Measurements from ENCODE around the gene ARL8A.
"Not testable (repeated sequence)": the region's sequence is repeated elsewhere in the genome, so short reads cannot be mapped to it uniquely, and the experiment has no call there.

The ARL8A gene

DNA sequence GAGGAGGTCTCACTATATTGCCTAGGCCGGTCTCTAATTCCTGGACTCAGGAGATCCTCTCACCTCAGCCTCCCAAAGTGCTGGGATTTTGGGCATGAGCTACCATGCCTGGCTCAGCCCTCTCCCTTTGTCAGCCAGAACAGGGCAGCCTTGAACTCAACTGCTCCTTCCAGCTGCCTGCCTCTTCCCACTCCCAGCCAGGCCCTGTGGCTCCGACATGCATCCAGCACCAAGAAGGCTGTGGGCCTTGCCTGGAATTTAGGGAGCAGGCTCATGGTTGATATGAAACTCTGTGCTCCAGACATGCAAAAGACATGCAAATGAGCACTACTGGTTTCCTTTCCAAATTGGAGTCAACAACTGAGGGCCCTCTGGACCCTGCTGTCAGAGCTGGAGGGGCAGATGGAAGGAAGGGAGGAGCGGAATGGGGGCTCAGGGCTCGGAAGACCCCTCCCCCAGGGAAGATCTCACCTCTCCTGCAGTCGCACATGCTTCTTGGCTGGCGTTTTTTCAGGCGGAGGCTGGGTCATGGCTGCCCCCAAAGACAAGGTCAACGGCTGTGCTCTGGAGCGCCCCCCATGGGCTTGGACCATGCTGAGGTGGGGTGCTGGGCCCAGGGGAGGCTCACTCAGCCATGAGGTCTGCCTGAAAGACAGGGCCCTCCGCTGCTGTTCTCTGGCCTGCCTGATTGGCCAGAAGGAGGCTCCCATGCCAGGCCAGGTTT is 14.4 kb upstream of the ARL8A start:
- no peak for DNase-seq (ENCODE audit: low read depth)

DNA sequence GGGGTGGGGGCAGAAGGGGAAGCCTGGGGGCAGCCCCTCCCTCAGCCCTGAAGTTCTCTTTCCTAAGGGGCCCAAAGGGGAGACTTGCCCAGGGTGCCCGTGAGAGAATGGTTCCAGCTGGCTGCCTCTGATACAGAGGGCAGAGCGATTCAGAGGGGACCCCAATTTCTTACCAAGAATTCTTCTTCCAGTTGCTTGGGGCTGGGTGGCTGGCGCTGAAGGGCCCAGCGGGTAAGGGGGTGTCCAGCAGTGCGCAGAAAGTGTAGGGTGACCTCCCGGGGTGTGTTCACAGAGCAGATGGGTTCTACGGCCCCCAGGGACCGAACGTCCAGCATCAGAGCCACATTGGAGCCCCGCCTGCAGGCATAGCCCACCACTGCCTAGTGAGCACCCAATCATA is 13.4 kb upstream of the ARL8A start:
- DNase-seq (ENCODE audit: low read depth), result no peak

DNA sequence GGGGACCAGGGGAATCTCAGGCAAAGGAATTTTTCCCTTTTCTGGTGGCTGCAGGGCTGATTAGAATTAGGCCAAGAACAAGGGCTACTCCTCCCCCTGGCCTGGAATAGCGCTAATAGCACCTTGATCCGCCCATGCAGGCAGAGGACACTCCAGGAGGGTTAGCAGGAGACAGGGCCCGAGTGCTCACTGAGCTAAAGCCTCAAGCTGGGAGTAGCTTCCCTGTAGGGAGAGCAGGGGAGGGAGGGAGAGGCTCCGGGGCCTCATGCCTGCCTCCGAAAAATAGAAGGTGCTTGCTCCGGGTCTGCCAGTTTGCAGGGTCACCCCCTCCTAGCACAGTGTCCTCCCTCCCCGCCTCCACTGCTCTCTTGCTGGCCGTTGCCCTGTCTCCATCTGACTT is 12.1 kb upstream of the ARL8A start:
- no peak for DNase-seq (ENCODE audit: low read depth)

GRCh38 chr1:202155478-202156021 is 11.0 kb upstream of the ARL8A start:
- DNase-seq (ENCODE audit: low read depth), result no peak

GRCh38 chr1:202154766-202155477 is 10.4 kb upstream of the ARL8A start:
- DNase-seq (ENCODE audit: low read depth), result no peak

DNA sequence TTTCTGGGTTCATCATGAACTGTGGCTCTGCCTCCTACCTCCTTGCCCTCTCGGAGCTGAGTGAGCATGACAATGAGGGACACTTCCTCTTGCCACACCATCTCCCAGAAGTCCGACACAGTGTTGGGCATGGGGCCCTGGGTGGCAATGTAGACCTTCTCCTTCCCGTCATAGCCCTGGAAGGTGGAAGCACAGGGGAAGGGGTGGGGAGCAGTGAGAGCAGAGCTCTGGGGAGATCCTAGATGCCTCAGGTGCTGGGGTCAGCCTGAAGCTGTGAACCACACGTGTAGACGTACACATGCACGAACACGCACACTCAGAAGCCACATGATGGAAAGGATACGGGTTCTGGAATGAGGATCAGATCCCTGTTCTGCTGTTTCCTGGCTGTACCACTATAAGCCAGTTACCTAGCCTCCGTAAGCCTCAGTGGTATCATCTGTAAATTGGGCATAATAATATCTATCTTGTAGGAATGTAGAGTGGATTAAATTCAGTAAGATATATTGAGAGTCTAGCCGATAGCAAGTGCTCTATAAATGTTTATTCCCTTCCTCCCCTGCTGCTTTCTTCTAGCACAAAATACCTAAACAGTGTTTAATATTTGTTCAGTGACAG is 9.7 kb upstream of the ARL8A start:
- no peak for DNase-seq (ENCODE audit: low read depth)

DNA sequence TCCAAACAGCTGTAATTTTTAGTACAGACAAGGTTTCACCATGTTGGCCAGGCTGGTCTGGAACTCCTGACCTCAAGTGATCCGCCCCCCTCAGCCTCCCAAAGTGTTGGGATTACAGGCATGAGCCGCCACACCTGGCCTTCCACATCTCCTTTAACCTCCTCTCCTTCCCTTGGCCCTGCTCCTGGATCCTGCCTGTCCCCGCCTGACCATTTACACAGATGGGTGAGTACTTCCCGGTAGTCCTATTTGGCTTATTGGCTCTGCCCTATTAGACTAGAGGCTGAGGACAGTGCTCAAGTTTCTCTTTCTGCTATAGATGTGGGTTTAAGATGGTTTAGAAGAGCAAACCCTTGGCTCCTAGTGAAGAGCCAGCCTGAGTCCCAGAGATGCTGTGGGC is 8.7 kb upstream of the ARL8A start:
- DNase-seq (ENCODE audit: low read depth), result no peak

GRCh38 chr1:202152399-202152798 is 7.9 kb upstream of the ARL8A start:
- DNase-seq (ENCODE audit: low read depth), result no peak

- DNase-seq (ENCODE audit: low read depth), result no peak
These were observed 6.5 kb upstream of the ARL8A start for GRCh38 chr1:202151045-202151444.

- DNase-seq (ENCODE audit: low read depth), result no peak
These were observed 6.1 kb upstream of the ARL8A start for GRCh38 chr1:202150602-202151001.

DNA sequence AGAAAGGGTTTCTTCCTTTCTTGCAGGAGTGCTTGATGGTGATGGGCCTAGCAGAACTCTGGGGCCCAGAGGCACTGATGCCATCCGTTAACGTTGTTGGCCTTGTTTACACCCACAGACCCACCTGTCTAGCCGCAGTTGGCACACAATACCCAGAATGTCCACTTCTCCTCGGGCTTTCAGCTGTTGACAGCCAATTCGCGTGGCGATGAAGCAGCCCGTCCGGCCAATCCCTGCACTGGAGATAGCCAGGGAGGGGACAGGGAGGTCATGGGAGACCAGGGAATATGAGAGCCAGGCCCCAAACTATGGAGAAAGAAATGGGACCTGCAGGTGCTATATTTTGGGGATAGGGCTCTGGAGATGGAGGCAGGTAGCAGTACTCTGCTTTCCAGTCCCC is 5.7 kb upstream of the ARL8A start:
- DNase-seq (ENCODE audit: low read depth), result no peak

DNA sequence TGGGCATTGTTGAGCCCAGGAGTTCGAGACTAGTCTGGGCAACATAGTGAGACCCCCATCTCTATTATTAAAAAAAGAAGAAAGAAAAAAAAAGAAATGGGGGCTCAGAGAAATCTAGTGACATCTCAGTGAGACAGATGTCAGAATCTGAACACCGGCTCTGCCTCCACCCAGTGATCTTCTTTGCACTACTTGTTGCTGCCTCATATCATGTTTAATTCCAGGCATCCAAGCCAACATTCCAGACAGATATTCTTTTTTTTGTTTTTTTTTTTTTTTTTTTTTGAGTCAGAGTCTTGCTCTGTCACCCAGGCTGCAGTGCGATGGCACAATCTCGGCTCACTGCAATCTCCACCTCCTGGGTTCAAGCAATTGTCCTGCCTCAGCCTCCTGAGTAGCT is 5.0 kb upstream of the ARL8A start:
- DNase-seq (ENCODE audit: low read depth), result no peak

DNA sequence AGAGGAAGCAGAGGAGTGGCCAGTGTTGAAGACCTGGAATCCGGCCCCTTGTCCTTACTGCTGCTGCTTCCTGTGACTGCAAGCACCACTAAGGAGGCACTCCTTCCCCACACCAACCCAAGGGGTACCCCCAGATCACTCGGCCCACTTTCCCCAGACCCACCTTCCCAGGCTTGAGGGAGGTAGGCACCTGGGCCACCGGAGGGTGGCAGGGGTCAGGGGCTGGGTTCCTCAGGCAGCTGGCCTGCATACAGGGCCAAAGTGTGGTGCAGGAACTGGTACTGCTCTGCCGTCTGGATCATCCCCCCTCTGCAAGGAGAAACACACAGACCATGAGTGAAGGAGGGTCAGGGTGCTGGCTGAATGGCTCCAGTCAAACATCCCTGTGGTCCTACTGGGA is 3.9 kb upstream of the ARL8A start:
- no peak for DNase-seq (ENCODE audit: low read depth)

GRCh38 chr1:202146993-202147392 is 2.5 kb upstream of the ARL8A start:
- no peak for DNase-seq (ENCODE audit: low read depth)

- DNase-seq (ENCODE audit: low read depth), result no peak
These were observed 1.7 kb upstream of the ARL8A start for GRCh38 chr1:202146279-202146678.

- not testable (repeated sequence) for DNase-seq (ENCODE audit: low read depth)
These were observed 1.2 kb upstream of the ARL8A start for GRCh38 chr1:202145744-202146140.

DNA sequence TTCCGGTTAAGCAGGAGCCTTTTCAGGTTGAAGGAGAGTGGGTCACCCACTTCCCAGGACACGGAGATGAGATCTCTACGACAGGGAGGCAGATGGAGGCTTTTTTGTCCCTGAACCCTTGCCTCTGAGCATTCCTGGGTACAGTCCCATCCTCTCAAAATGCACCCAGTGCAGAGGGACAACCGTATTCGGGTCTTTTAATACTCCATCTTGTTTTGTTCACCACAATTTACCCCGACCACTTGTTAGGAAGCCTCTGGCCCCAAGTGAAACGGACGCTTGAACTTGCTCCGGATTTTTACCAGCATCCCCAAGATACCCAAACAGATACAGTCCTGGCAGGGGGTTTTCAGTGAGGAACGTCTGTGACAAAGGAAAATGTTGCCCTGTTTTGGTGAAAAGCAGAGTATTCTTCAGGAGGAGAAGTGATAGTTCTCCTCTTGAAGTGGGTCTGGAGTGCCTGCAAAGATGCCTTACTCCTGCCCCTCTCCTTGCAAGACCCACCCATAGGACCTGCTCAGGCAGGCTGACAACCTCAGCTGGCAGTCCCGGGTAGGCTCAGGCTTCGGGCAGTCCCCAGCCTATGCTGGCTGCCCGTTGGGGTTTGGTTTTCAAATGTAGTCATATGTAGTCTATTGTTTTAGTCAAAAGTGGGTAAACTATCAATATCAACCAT is 669 bp upstream of the ARL8A start:
- DNase-seq (ENCODE audit: low read depth), result no peak

DNA sequence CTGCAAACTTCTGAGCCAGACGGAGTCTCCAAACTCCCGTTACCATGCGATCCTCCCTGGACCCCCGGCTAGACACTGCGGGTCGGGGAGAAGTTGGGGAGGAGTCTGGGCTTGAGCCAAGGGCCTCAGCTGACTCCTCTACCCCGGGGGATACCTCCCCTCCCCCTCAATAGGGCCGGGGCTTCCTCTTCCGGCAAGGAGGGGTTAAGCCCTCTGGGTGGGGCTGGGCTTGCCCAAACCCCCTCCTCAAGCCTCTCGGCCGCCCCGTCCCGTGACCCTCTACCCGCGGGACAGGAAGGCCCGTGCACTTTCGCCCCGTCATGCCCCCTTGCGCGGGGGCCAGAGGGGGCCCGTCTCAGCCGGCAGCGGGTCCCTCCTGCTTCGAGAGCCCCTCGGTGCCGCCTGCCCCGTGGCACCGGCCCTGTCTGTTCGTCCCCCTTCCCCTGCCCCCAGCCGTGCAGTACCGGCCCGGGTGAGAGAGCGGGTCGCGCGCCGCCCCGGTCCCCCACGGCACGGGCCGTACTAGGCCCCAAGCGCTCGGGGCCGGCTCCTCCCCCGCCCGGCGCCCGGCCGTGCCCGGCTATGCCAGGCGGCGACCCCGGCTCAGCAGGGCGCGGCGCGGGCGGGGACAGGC is 652 bp downstream of the ARL8A start:
- no peak for DNase-seq (ENCODE audit: low read depth)

DNA sequence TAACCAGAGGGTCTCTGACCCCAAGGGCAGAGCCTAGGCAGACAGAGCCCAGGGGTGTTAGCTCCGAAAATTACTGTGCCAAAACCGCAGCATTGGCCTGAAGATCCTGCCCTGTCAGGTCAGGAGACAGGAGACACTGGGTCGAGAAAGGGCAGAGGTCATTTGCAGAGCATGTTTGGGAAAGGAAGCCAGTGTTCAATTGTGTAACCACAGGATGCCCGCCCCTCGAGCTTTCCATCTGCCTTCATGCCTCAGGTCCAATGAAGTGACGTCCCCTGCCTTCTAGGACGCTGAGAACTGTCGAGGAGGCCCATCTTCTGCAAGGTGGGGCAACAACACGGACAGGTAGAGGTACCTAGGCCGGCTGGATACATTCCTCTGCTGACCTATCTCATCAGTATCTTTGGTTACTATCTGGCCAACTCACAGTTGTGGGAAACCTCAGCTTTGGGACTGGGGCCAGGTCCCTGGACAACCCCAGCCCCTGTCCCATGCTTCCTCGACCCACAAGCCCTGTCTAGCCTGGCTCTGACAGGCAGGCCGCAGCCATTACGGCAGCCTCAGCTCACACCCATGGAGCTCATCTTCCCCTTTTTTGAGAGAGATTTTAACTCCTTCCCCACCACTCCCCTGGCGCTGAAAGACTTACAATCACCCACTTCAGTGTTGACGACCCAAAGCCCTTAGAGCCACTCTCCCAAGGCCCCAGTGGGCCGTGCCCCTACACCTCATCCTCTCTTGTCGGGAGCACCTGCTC is 1.3 kb downstream of the ARL8A start:
- DNase-seq (ENCODE audit: low read depth), result no peak

GRCh38 chr1:202141468-202141867 is 3.1 kb downstream of the ARL8A start:
- DNase-seq (ENCODE audit: low read depth), result not testable (repeated sequence)

GRCh38 chr1:202140833-202141232 is 3.7 kb downstream of the ARL8A start:
- DNase-seq (ENCODE audit: low read depth), result no peak

Data from HS-5 (cell line).